Measurements from ENCODE around the gene PMM1. TPM values are rescaled to one million over a fixed set of nuclear protein-coding genes. Genes with fewer than 3 reads are reported as not detected.

PMM1 gene
- total RNA-seq, 1 experiment from 2014 or later = 19.8 TPM

DNA sequence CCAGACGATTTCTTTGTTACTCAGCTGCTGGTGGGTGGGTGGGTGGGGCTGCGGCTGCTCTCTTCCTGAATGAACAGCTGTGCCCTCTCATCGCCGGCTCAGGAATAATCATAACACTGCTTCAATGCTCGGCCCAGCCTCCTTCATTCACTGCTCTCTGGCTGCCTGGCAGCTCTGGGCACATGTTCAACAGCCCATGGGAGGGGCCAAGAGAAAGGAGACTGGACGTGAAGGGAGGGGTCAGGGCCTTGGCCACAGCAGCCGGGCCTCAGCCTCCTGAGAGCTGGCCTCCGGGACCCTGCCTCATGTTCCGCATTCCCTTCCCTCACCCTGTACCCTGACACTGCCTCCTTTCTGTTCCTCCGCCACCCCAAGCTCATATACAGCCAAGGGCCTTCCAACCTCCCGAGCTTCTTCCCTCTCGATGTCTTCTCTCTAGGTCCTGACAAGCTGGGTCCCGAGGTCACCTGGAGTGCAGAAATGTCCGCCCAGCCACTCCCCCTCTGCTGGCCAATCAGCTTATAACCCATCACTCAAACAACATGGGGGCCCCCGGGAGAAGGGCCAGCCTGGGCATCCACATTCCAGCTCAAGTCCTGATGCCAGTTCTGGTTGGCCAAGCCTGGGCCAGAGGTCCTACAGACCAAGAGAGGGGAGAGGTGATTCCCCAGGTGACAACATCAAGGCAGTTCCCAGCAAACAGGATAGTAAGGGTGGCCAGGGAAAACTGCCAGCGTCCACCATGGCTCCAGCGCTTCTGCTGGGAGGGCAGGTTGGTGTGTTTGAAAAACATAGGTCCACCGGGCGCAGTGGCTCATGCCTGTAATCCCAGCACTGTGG is 32.0 kb downstream of the PMM1 start:
- H3K4me2 ChIP-seq (ENCODE audit: insufficient read depth, insufficient read length, low read length) = no peak overlapping the region
- H3K27ac Mint-ChIP-seq = peak overlapping the region; percentile 19 to 89 (median 38); a peak in 3 of 7 replicates

More for the DNA sequence above, 32.0 kb downstream of the PMM1 start:
- no peaks in the 10 kb centered on the region for H3K79me1 ChIP-seq (ENCODE audit: insufficient read depth, low read depth, low read length, poor library complexity, severe bottlenecking)
- H3K9ac ChIP-seq (ENCODE audit: extremely low read depth, insufficient read length, low read length) = no peak overlapping the region
- no peak overlapping the region for H2AFZ ChIP-seq (ENCODE audit: low read length)
- H2AK5ac ChIP-seq (ENCODE audit: insufficient read length, low read length) = no peak overlapping the region
- no peak overlapping the region for H3T11ph ChIP-seq (ENCODE audit: low read length)
- H3K4me1 Mint-ChIP-seq = peaks cover 39 to 52% of the 10 kb centered on the region in 2 experiments
- H3K27ac ChIP-seq (ENCODE audit: insufficient read length, low read depth, low read length) = no peak overlapping the region
- H3K23ac ChIP-seq (ENCODE audit: insufficient read length, low read depth, low read length) = no peak overlapping the region
- H2BK120ac ChIP-seq (ENCODE audit: low read depth, low read length, poor library complexity, severe bottlenecking) = no peak overlapping the region
- H4K91ac ChIP-seq (ENCODE audit: insufficient read length, low read depth, low read length) = no peak overlapping the region
- H3K27me3 Mint-ChIP-seq (ENCODE audit: low read depth) = peaks cover 5% of the 10 kb centered on the region
- H3K23me2 ChIP-seq (ENCODE audit: insufficient read length, low read depth, low read length, poor library complexity, severe bottlenecking) = no peaks in the 10 kb centered on the region
- no peak overlapping the region for H2BK12ac ChIP-seq (ENCODE audit: insufficient read length, low read depth, low read length)
- H3K4me1 ChIP-seq (ENCODE audit: insufficient read depth, low read length) = peaks cover 3% of the 10 kb centered on the region; the same call in 1 of the 2 replicates
- no peak overlapping the region for H4K8ac ChIP-seq (replicated peaks; ENCODE audit: insufficient read length, low read depth, low read length)
- no peak overlapping the region for H4K5ac ChIP-seq (ENCODE audit: insufficient read length, low read depth, low read length)
- H2BK5ac ChIP-seq (ENCODE audit: insufficient read length, low read length) = no peak overlapping the region
- peak overlapping the region in 1 of 2 experiments; percentile 30; a peak in 2 of 5 replicates for H3K4me3 Mint-ChIP-seq
- TF ChIP-seq CTCF (conservative IDR thresholded peaks at IDR 0.05) = no peak
- H3K9me3 Mint-ChIP-seq = no peaks in the 10 kb centered on the region
- H4K20me1 ChIP-seq (ENCODE audit: control insufficient read depth, insufficient read depth, insufficient read length) = no peaks in the 10 kb centered on the region
- no peak overlapping the region for H3K56ac ChIP-seq (ENCODE audit: insufficient read length, low read depth, low read length)
- peak; percentile 58 for DNase-seq
- H2BK20ac ChIP-seq (ENCODE audit: low read depth, low read length, poor library complexity, severe bottlenecking) = no peak overlapping the region
- no peaks in the 10 kb centered on the region for H3K9me3 ChIP-seq (ENCODE audit: control insufficient read depth, low read depth, low read length)
- no peak overlapping the region for H2BK15ac ChIP-seq (ENCODE audit: low read depth, low read length)
- H3K79me2 ChIP-seq (ENCODE audit: insufficient read depth, low read length) = no peaks in the 10 kb centered on the region
- H3K27me3 ChIP-seq (ENCODE audit: insufficient read depth, low read length) = no peaks in the 10 kb centered on the region
- no peak overlapping the region; the same call in 1 of the 2 replicates for H3K14ac ChIP-seq (ENCODE audit: insufficient read depth, low read length)
- H3K36me3 Mint-ChIP-seq (ENCODE audit: insufficient read depth in 1 of 3, low read depth in 3 of 3) = no peaks in the 10 kb centered on the region
- no CpG with 5 or more reads among the region's 19 CpGs for WGBS (ENCODE audit: extremely low coverage, insufficient read length, low lambda C conversion rate)
- peak overlapping the region; percentile 76 for H3K18ac ChIP-seq (ENCODE audit: insufficient read length, low read depth, low read length)
- no peak overlapping the region for H3K4ac ChIP-seq (ENCODE audit: low read depth, low read length)
